ENCODE results near the gene MYO1D.

- TF ChIP-seq CTCF (conservative IDR thresholded peaks at IDR 0.05; ENCODE audit: low read depth, low read length) = no peak
- TF ChIP-seq EZH2 (IDR thresholded peaks at IDR 0.05; ENCODE audit: low read length, unreplicated experiment) = no peak
These were observed 6.8 kb downstream of the MYO1D start for GRCh38 chr17:32870027-32870670.
